ENCODE measurements around the gene NXT2. TPM values are rescaled to one million over a fixed set of nuclear protein-coding genes. Genes with fewer than 3 reads are reported as not detected.

NXT2 gene
- total RNA-seq, 2 donors from 2014 or later: 1.6 to 8.3 TPM

DNA sequence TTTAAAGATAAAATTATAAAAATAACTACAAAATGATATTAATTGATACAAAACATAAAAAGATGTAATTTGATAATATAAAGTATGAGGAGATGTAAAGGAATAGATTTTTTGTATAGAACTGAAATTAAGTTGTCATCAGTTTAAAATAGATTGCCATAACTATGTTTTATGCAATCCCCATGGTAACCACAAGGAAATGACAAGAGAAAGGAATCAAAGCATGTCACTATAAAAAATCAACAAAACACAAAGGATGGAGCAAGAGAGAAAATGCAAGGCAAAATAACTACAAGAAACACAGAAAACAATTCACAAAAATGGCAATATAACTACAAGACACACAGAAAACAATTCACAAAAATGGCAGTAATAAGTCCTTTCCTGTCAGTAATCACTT is 27.7 kb upstream of the NXT2 start:
- DNase-seq (ENCODE audit: low spot score): no peak
- Histone ChIP-seq H3K27ac (no peak overlapping the region), H3K36me3 (no peaks in the 10 kb centered on the region), H3K4me1 (ENCODE audit: control insufficient read depth in 1 of 2, low read depth in 2 of 2) (no peaks in the 10 kb centered on the region), H3K27me3 (replicated peaks; ENCODE audit: insufficient read depth) (no peaks in the 10 kb centered on the region), H3K4me3 (no peak overlapping the region), H3K9me3 (no peaks in the 10 kb centered on the region)
- ATAC-seq (ENCODE audit: insufficient number of reproducible peaks, low FRiP score, low read depth): no peak
- TF ChIP-seq CTCF (IDR thresholded peaks at IDR 0.05): no peak

GRCh38 chrX:109511113-109511512 is 25.5 kb upstream of the NXT2 start:
- DNase-seq (ENCODE audit: low spot score): no peak
- no peaks in the 10 kb centered on the region for H3K27me3 ChIP-seq (replicated peaks; ENCODE audit: insufficient read depth)
- TF ChIP-seq CTCF (IDR thresholded peaks at IDR 0.05): no peak
- H3K9me3 ChIP-seq: no peaks in the 10 kb centered on the region
- H3K36me3 ChIP-seq: no peaks in the 10 kb centered on the region
- no peaks in the 10 kb centered on the region for H3K4me1 ChIP-seq (ENCODE audit: control insufficient read depth in 1 of 2, low read depth in 2 of 2)
- H3K4me3 ChIP-seq: no peak overlapping the region
- H3K27ac ChIP-seq: no peak overlapping the region
- ATAC-seq (ENCODE audit: insufficient number of reproducible peaks, low FRiP score, low read depth): no peak

DNA sequence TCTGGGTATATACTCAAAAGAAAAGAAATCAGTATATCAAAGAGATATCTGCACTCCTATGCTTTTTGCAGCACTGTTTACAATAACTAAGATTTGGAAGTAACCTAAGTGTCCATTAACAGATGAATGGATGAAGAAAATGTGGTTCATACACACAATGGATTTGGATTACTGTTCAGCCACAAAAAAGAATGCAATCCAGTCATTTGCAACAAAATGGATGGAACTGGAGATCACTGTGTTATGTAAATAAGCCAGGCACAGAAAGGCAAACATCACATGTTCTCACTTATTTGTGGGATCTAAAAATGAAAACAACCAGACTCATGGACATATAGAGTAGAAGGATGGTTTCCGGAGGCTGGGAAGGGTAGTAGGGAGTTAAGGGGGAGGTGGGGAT is 17.6 kb upstream of the NXT2 start:
- Histone ChIP-seq H3K9me3 (no peaks in the 10 kb centered on the region), H3K27me3 (replicated peaks; ENCODE audit: insufficient read depth) (no peaks in the 10 kb centered on the region), H3K27ac (no peak overlapping the region), H3K4me1 (ENCODE audit: control insufficient read depth in 1 of 2, low read depth in 2 of 2) (no peaks in the 10 kb centered on the region), H3K36me3 (no peaks in the 10 kb centered on the region), H3K4me3 (no peak overlapping the region)
- no peak for ATAC-seq (ENCODE audit: insufficient number of reproducible peaks, low FRiP score, low read depth)
- DNase-seq (ENCODE audit: low spot score): no peak
- TF ChIP-seq CTCF (IDR thresholded peaks at IDR 0.05): no peak

GRCh38 chrX:109533005-109533404 is 3.6 kb upstream of the NXT2 start:
- ATAC-seq (ENCODE audit: insufficient number of reproducible peaks, low FRiP score, low read depth) (no peak), DNase-seq (ENCODE audit: low spot score) (no peak)
- TF ChIP-seq CTCF (IDR thresholded peaks at IDR 0.05): no peak
- Histone ChIP-seq H3K36me3 (no peaks in the 10 kb centered on the region), H3K4me3 (no peak overlapping the region), H3K4me1 (ENCODE audit: control insufficient read depth in 1 of 2, low read depth in 2 of 2) (no peaks in the 10 kb centered on the region), H3K9me3 (no peaks in the 10 kb centered on the region), H3K27ac (no peak overlapping the region), H3K27me3 (replicated peaks; ENCODE audit: insufficient read depth) (no peaks in the 10 kb centered on the region)

DNA sequence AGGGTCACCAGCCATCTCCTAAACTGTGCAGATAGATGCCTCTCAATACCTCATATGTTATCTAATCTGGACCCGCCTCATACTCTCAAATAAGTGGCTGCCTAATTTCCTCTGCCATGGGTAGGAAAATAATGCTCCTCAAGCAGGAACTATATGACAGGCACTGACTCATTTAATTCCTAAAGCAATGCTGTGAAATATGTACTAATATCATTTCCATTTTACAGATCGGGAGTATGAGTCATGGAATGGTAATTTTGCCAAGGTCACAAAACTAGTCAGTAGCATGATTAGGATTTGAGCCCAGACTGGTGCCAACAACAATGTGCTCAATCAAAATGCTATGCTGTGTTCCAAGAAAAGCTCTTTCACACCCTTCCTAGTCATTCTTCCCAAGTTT is 3.0 kb upstream of the NXT2 start:
- no peaks in the 10 kb centered on the region for H3K36me3 ChIP-seq
- TF ChIP-seq CTCF (IDR thresholded peaks at IDR 0.05): no peak
- no peak for ATAC-seq (ENCODE audit: insufficient number of reproducible peaks, low FRiP score, low read depth)
- H3K9me3 ChIP-seq: no peaks in the 10 kb centered on the region
- no peaks in the 10 kb centered on the region for H3K4me1 ChIP-seq (ENCODE audit: control insufficient read depth in 1 of 2, low read depth in 2 of 2)
- H3K4me3 ChIP-seq: no peak overlapping the region
- no peak for DNase-seq (ENCODE audit: low spot score)
- no peak overlapping the region for H3K27ac ChIP-seq
- H3K27me3 ChIP-seq (replicated peaks; ENCODE audit: insufficient read depth): no peaks in the 10 kb centered on the region
